ENCODE data around the gene NEK1.

- TF ChIP-seq EZH2 (IDR thresholded peaks at IDR 0.05; ENCODE audit: borderline replicate concordance, insufficient read depth, low read depth, low read length, poor library complexity, severe bottlenecking) = no peak
- TF ChIP-seq, protein P1, sequence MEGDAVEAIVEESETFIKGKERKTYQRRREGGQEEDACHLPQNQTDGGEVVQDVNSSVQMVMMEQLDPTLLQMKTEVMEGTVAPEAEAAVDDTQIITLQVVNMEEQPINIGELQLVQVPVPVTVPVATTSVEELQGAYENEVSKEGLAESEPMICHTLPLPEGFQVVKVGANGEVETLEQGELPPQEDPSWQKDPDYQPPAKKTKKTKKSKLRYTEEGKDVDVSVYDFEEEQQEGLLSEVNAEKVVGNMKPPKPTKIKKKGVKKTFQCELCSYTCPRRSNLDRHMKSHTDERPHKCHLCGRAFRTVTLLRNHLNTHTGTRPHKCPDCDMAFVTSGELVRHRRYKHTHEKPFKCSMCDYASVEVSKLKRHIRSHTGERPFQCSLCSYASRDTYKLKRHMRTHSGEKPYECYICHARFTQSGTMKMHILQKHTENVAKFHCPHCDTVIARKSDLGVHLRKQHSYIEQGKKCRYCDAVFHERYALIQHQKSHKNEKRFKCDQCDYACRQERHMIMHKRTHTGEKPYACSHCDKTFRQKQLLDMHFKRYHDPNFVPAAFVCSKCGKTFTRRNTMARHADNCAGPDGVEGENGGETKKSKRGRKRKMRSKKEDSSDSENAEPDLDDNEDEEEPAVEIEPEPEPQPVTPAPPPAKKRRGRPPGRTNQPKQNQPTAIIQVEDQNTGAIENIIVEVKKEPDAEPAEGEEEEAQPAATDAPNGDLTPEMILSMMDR (IDR thresholded peaks at IDR 0.05) = no peak
These were observed 244.6 kb downstream of the NEK1 start for GRCh38 chr4:169367826-169368225.

Measured in B cell (primary cell).